Measurements from ENCODE around the gene KLK10. TPM values are rescaled to one million over a fixed set of nuclear protein-coding genes. Genes with fewer than 3 reads are reported as not detected.

Gene KLK10
- total RNA-seq, 1 experiment from 2014 or later: 3.2 TPM

DNA sequence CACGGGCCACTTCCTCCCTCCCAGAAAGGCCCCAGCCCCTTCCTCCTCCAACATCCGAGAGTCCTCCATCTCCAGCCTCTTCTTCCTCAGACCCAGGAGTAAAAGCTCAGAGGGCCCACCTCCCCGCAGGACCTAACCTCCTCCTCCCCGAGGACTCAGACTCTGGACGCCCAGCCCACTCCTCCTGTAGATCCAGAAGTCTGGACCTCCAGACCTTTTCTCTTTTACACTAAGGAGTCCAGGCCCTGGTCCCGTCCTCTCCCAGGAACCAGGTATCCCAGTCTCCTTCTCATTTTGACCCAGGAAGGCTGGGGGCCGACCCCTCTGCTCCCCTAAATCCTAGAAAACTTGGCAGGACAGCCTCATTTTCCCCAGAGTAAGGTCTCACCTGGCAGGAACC lies 16.2 kb downstream of the KLK10 start:
- H3K9me3 Mint-ChIP-seq: no peaks in the 10 kb centered on the region
- no peak overlapping the region for H3K27ac Mint-ChIP-seq
- peaks cover 24% of the 10 kb centered on the region for H3K4me1 Mint-ChIP-seq
- ChIA-PET POLR2A (no interaction called here), CTCF (interaction anchor here (6.0 kb wide), 1 partner anchor 14 kb away, joined by 94 read pairs; no protein-coding TSS in a partner anchor)
- H3K27me3 Mint-ChIP-seq (ENCODE audit: low read depth): peaks cover 48% of the 10 kb centered on the region
- no peak for TF ChIP-seq PRDM15 (CRISPR knock-in tag; IDR thresholded peaks at IDR 0.05)
- ATAC-seq: no peak
- H3K4me3 Mint-ChIP-seq: no peak overlapping the region
- no peaks in the 10 kb centered on the region for H3K36me3 Mint-ChIP-seq
- DNase-seq (ENCODE audit: low spot score): no peak

- H3K4me3 Mint-ChIP-seq: peak overlapping the region; percentile 67
- DNase-seq (ENCODE audit: low spot score) (peak; percentile 97), ATAC-seq (peak; percentile 81)
- POLR2A ChIA-PET: no interaction called here
- TF ChIP-seq SP1 (CRISPR knock-in tag; conservative IDR thresholded peaks at IDR 0.05): 0 out of 2 replicates have a peak, but pooled peaks have one; percentile 24
- TF ChIP-seq, protein P1, sequence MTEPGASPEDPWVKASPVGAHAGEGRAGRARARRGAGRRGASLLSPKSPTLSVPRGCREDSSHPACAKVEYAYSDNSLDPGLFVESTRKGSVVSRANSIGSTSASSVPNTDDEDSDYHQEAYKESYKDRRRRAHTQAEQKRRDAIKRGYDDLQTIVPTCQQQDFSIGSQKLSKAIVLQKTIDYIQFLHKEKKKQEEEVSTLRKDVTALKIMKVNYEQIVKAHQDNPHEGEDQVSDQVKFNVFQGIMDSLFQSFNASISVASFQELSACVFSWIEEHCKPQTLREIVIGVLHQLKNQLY (CRISPR knock-in tag; IDR thresholded peaks at IDR 0.05): no peak
- TF ChIP-seq ZNF416 (CRISPR knock-in tag; IDR thresholded peaks at IDR 0.05): no peak
- no peak for TF ChIP-seq NR1H2 (CRISPR knock-in tag; IDR thresholded peaks at IDR 0.05)
- TF ChIP-seq RORB (CRISPR knock-in tag; IDR thresholded peaks at IDR 0.05): no peak
- no peak for TF ChIP-seq GABPB1 (CRISPR knock-in tag; IDR thresholded peaks at IDR 0.05)
- TF ChIP-seq ZNF263 (CRISPR knock-in tag; IDR thresholded peaks at IDR 0.05; ENCODE audit: low read depth): no peak
- TF ChIP-seq ETV6 (CRISPR knock-in tag; IDR thresholded peaks at IDR 0.05): no peak
- peaks cover 52% of the 10 kb centered on the region for H3K27me3 Mint-ChIP-seq (ENCODE audit: low read depth)
- peaks cover 24% of the 10 kb centered on the region for H3K4me1 Mint-ChIP-seq
- H3K36me3 Mint-ChIP-seq: no peaks in the 10 kb centered on the region
- no peaks in the 10 kb centered on the region for H3K9me3 Mint-ChIP-seq
- H3K27ac Mint-ChIP-seq: peak overlapping the region; percentile 93
- CTCF ChIA-PET: interaction anchor here (0.5 to 6.0 kb wide), 9 partner anchors 15 to 465 kb away, joined by 3 to 94 read pairs (median 4); partner anchors contain the start of gene KLK7
Observed at GRCh38 chr19:51002542-51003311, 16.8 kb downstream of the KLK10 start.

DNA sequence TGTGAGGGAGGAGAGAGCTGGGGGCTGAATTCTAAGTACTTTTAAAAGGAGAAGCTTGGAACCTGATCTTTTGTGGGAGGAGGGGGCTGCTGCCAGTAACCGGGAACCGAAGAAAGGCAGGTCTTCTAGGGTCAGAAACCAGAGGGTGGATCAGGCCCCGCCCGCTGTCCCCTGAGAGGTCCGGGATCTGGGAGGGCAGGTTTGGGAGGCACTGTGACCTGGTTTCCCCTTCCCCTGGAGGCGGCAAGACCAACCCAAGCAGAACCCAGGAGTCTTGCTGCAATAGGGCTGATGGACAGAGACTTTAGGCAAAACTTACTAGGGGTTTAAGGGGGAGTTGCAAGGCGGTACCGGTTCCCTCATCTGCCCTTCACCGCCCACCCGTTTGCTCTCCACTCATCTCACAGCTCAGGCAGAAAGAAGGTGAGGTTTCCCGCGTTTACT lies 17.4 kb downstream of the KLK10 start:
- no peaks in the 10 kb centered on the region for H3K36me3 Mint-ChIP-seq
- peak overlapping the region; percentile 93 for H3K27ac Mint-ChIP-seq
- CTCF ChIA-PET: interaction anchor here (0.8 to 6.0 kb wide), 9 partner anchors 15 to 464 kb away, joined by 3 to 94 read pairs (median 4); partner anchors contain the start of gene KLK7
- no peak for DNase-seq (ENCODE audit: low spot score)
- peak overlapping the region; percentile 67 for H3K4me3 Mint-ChIP-seq
- H3K9me3 Mint-ChIP-seq: no peaks in the 10 kb centered on the region
- POLR2A ChIA-PET: no interaction called here
- peaks cover 52% of the 10 kb centered on the region for H3K27me3 Mint-ChIP-seq (ENCODE audit: low read depth)
- peaks cover 24% of the 10 kb centered on the region for H3K4me1 Mint-ChIP-seq
- no peak for ATAC-seq
- TF ChIP-seq IRF2 (CRISPR knock-in tag; IDR thresholded peaks at IDR 0.05; ENCODE audit: borderline replicate concordance, low read depth) (no peak), E2F5 (CRISPR knock-in tag; IDR thresholded peaks at IDR 0.05) (no peak), CTCF (IDR thresholded peaks at IDR 0.05) (no peak), CBFB (CRISPR knock-in tag; IDR thresholded peaks at IDR 0.05; ENCODE audit: low read depth) (no peak), NFATC4 (CRISPR knock-in tag; IDR thresholded peaks at IDR 0.05) (no peak), NR1H2 (CRISPR knock-in tag; IDR thresholded peaks at IDR 0.05) (no peak), CDX4 (CRISPR knock-in tag; IDR thresholded peaks at IDR 0.05; ENCODE audit: borderline replicate concordance) (no peak), TEAD1 (CRISPR knock-in tag; IDR thresholded peaks at IDR 0.05) (no peak), ZBTB21 (CRISPR knock-in tag; IDR thresholded peaks at IDR 0.05; ENCODE audit: borderline replicate concordance) (no peak), HMGA2 (CRISPR knock-in tag; IDR thresholded peaks at IDR 0.05) (no peak), ZNF671 (CRISPR knock-in tag; IDR thresholded peaks at IDR 0.05) (no peak), ZNF263 (CRISPR knock-in tag; IDR thresholded peaks at IDR 0.05; ENCODE audit: low read depth) (no peak)
- TF ChIP-seq, protein P2, sequence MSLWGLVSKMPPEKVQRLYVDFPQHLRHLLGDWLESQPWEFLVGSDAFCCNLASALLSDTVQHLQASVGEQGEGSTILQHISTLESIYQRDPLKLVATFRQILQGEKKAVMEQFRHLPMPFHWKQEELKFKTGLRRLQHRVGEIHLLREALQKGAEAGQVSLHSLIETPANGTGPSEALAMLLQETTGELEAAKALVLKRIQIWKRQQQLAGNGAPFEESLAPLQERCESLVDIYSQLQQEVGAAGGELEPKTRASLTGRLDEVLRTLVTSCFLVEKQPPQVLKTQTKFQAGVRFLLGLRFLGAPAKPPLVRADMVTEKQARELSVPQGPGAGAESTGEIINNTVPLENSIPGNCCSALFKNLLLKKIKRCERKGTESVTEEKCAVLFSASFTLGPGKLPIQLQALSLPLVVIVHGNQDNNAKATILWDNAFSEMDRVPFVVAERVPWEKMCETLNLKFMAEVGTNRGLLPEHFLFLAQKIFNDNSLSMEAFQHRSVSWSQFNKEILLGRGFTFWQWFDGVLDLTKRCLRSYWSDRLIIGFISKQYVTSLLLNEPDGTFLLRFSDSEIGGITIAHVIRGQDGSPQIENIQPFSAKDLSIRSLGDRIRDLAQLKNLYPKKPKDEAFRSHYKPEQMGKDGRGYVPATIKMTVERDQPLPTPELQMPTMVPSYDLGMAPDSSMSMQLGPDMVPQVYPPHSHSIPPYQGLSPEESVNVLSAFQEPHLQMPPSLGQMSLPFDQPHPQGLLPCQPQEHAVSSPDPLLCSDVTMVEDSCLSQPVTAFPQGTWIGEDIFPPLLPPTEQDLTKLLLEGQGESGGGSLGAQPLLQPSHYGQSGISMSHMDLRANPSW (CRISPR knock-in tag; conservative IDR thresholded peaks at IDR 0.05; ENCODE audit: low read depth): no peak
- TF ChIP-seq, protein P1 (CRISPR knock-in tag; IDR thresholded peaks at IDR 0.05): no peak

Data from WTC11 (cell line).